ENCODE results near the gene KRT82. TPM values are rescaled to one million over a fixed set of nuclear protein-coding genes. Genes with fewer than 3 reads are reported as not detected.
A peak's percentile ranks its signal among the peaks of the same experiment; 100 is the strongest.

KRT82 gene
- total and polyA plus RNA-seq, 2 of the 8 experiments (the other 6 are each of a cell fraction or from before 2014, with no cell fraction given), result not detected

GRCh38 chr12:52423035-52423434, 16.9 kb upstream of the KRT82 start:
- DNase-seq (ENCODE audit: low read depth in 1 of 2, low spot score in 2 of 2) (no peak), FAIRE-seq (no peak)
- Histone ChIP-seq H3K14ac (ENCODE audit: insufficient read length) (no peak overlapping the region), H4K5ac (ENCODE audit: insufficient read length, low read depth, low read length) (no peak overlapping the region), H3K4me1 (replicated peaks in 1 of 4; ENCODE audit: control insufficient read depth in 3 of 4, insufficient read depth in 4 of 4, low read length in 3 of 4) (no peaks in the 10 kb centered on the region; a peak in 2 of 7 replicates), H2BK120ac (replicated peaks; ENCODE audit: low read depth, low read length) (no peak overlapping the region), H3K4me2 (ENCODE audit: insufficient read depth in 1 of 2, low read depth in 2 of 2, low read length in 2 of 2) (no peak overlapping the region), H2BK15ac (ENCODE audit: low read length) (no peak overlapping the region), H2BK12ac (ENCODE audit: low read depth, low read length) (no peak overlapping the region), H3K23ac (ENCODE audit: insufficient read length) (no peak overlapping the region), H2BK20ac (ENCODE audit: low read length) (no peak overlapping the region), H3K4me3 (ENCODE audit: extremely low read depth in 1 of 4, insufficient read depth in 2 of 4, low read depth in 3 of 4, low read length in 4 of 4) (no peak overlapping the region), H2BK5ac (ENCODE audit: low read depth, low read length) (no peak overlapping the region), H3K9ac (replicated peaks in 1 of 4; ENCODE audit: extremely low read depth in 1 of 4, low read depth in 3 of 4, low read length in 3 of 4) (no peak overlapping the region), H2AK5ac (ENCODE audit: low read depth, low read length) (no peak overlapping the region), H3K9me3 (ENCODE audit: insufficient read depth in 2 of 2, low read depth in 1 of 2, low read length in 1 of 2) (no peaks in the 10 kb centered on the region), H3K27me3 (replicated peaks in 1 of 4; ENCODE audit: control insufficient read depth in 3 of 4, extremely low read depth in 1 of 4, insufficient read depth in 3 of 4, low read length in 3 of 4) (no peaks in the 10 kb centered on the region), H4K91ac (replicated peaks; ENCODE audit: insufficient read length, low read length) (no peak overlapping the region), H4K8ac (ENCODE audit: extremely low read depth, insufficient read depth, low read length) (no peak overlapping the region), H3K27ac (ENCODE audit: low read depth, low read length) (no peak overlapping the region), H3K4ac (replicated peaks; ENCODE audit: insufficient read length, low read depth, low read length) (no peak overlapping the region), H3K79me1 (ENCODE audit: low read depth, low read length) (no peaks in the 10 kb centered on the region), H3K56ac (replicated peaks; ENCODE audit: insufficient read length, low read depth, low read length) (no peak overlapping the region), H4K20me1 (replicated peaks in 1 of 2; ENCODE audit: control insufficient read depth in 1 of 2, insufficient read depth in 2 of 2, low read length in 2 of 2) (no peaks in the 10 kb centered on the region), H3K23me2 (ENCODE audit: low read depth, low read length) (no peaks in the 10 kb centered on the region; the same call in 1 of the 2 replicates), H3K18ac (ENCODE audit: extremely low read depth, low read length) (no peak overlapping the region), H2AFZ (ENCODE audit: low read length) (0 out of 2 replicates have a peak overlapping the region, but pooled peaks have one; percentile 5), H3K79me2 (ENCODE audit: control insufficient read depth in 1 of 2, insufficient read depth in 2 of 2, low read length in 2 of 2) (no peaks in the 10 kb centered on the region), H3K36me3 (ENCODE audit: control insufficient read depth in 2 of 4, insufficient read depth in 4 of 4, low read length in 3 of 4) (no peaks in the 10 kb centered on the region)
- TF ChIP-seq TBP (IDR thresholded peaks at IDR 0.05; ENCODE audit: low read depth, low read length) (no peak), CHD1 (IDR thresholded peaks at IDR 0.05; ENCODE audit: low read depth, low read length) (no peak), RXRA (IDR thresholded peaks at IDR 0.05; ENCODE audit: insufficient read depth, low read depth, low read length) (no peak), BACH1 (IDR thresholded peaks at IDR 0.05; ENCODE audit: low read length) (no peak), RFX5 (IDR thresholded peaks at IDR 0.05; ENCODE audit: borderline replicate concordance, low read depth, low read length) (no peak), FOSL1 (IDR thresholded peaks at IDR 0.05; ENCODE audit: insufficient read depth, low read depth, low read length) (no peak), EGR1 (IDR thresholded peaks at IDR 0.05; ENCODE audit: borderline replicate concordance, low read depth, low read length) (no peak), YY1 (IDR thresholded peaks at IDR 0.05; ENCODE audit: low read depth, low read length) (no peak), MAX (IDR thresholded peaks at IDR 0.05) (no peak), KDM5A (IDR thresholded peaks at IDR 0.05; ENCODE audit: low read length) (no peak), GABPA (IDR thresholded peaks at IDR 0.05; ENCODE audit: borderline replicate concordance, insufficient read depth, low read length) (no peak)
- ChIA-PET CTCF (ENCODE audit: partially characterized antibody) (interaction anchor here (0.6 to 3.7 kb wide), 8 partner anchors 9 to 163 kb away, joined by 3 to 12 read pairs (median 4); partner anchors contain the start of genes KRT75 and KRT82), POLR2A (ENCODE audit: partially characterized antibody) (no interaction called here)
- WGBS, 2 experiments (ENCODE audit: extremely low coverage in 1 of 2, insufficient coverage in 1 of 2, insufficient read length in 1 of 2, insufficient replicate concordance in 2 of 2, low coverage in 1 of 2, low lambda C conversion rate in 2 of 2, missing lambda C conversion rate in 1 of 2), result 81% methylated on average over 6 of the region's 6 CpGs; no CpG with 5 or more reads in 1 of the 2 experiments
